HEK293T (cell line): ENCODE results near the gene GNPNAT1.

ENCODE experiments used
- CTCF ChIA-PET: fragments of 350-600 bp; formaldehyde crosslinking; extraction: SDS; loops from one replicate; lab custom pipeline; 2021; ENCODE audit warnings: antibody characterized with exemption, inconsistent platforms; lab: Yijun Ruan, JAX
- POLR2A ChIA-PET: fragments of 350-600 bp; formaldehyde crosslinking; extraction: SDS; loops from one replicate; lab custom pipeline; 2020; ENCODE audit warnings: antibody characterized with exemption, inconsistent platforms; lab: Yijun Ruan, JAX
- DNase-seq: peaks from one replicate; pipeline ENCODE4 v3.0.0; 2012; ENCODE audit warnings: mixed read lengths; ENCODE audit errors: extremely low spot score
- ARNT ChIP-seq: fragments of 450-650 bp; IDR thresholded peaks from 2 replicates; pipeline ENCODE4 v1.6.1; 2017; ENCODE audit warnings: mild to moderate bottlenecking
- BHLHE40 ChIP-seq: fragments of 450-650 bp; IDR thresholded peaks from 2 replicates; pipeline ENCODE4 v1.6.1; 2016; ENCODE audit warnings: mild to moderate bottlenecking, moderate library complexity, borderline replicate concordance
- CTBP1 ChIP-seq: fragments of 450-650 bp; IDR thresholded peaks from 2 replicates; pipeline ENCODE4 v1.6.1; 2016; ENCODE audit warnings: borderline replicate concordance
- ELF4 ChIP-seq: fragments of 450-650 bp; IDR thresholded peaks from 2 replicates; pipeline ENCODE4 v1.6.1; 2017; ENCODE audit warnings: antibody characterized with exemption
- FOXA1 ChIP-seq: fragments of 450-650 bp; IDR thresholded peaks from 2 replicates; pipeline ENCODE4 v1.6.1; 2016; ENCODE audit warnings: mild to moderate bottlenecking
- FOXK2 ChIP-seq: fragments of 450-650 bp; IDR thresholded peaks from 2 replicates; pipeline ENCODE4 v1.6.1; 2016; ENCODE audit warnings: mild to moderate bottlenecking
- FOXM1 ChIP-seq: fragments of 450-650 bp; IDR thresholded peaks from 2 replicates; pipeline ENCODE4 v1.6.1; 2017; ENCODE audit warnings: mild to moderate bottlenecking, borderline replicate concordance
- HDGF ChIP-seq: fragments of 450-650 bp; IDR thresholded peaks from 2 replicates; pipeline ENCODE4 v1.6.1; 2017; ENCODE audit warnings: antibody characterized with exemption, borderline replicate concordance
- L3MBTL2 ChIP-seq: fragments of 450-650 bp; conservative IDR thresholded peaks from 2 replicates; pipeline ENCODE4 v1.6.1; 2016; ENCODE audit warnings: mild to moderate bottlenecking
- LEF1 ChIP-seq: fragments of 450-650 bp; IDR thresholded peaks from 2 replicates; pipeline ENCODE4 v1.6.1; 2017; ENCODE audit warnings: mild to moderate bottlenecking, borderline replicate concordance
- NFRKB ChIP-seq: fragments of 450-650 bp; IDR thresholded peaks from 2 replicates; pipeline ENCODE4 v1.6.1; 2016; ENCODE audit warnings: mild to moderate bottlenecking, moderate library complexity
- PKNOX1 ChIP-seq: fragments of 450-650 bp; IDR thresholded peaks from 2 replicates; pipeline ENCODE4 v1.6.1; 2016
- SP1 ChIP-seq: fragments of 450-650 bp; IDR thresholded peaks from 2 replicates; pipeline ENCODE4 v1.6.1; 2017
- SUZ12 ChIP-seq: fragments of 450-650 bp; IDR thresholded peaks from 2 replicates; pipeline ENCODE4 v1.6.1; 2016; ENCODE audit warnings: mild to moderate bottlenecking
- TARDBP ChIP-seq: fragments of 450-650 bp; IDR thresholded peaks from 2 replicates; pipeline ENCODE4 v1.6.1; 2016
- ZNF384 ChIP-seq: fragments of 450-650 bp; IDR thresholded peaks from 2 replicates; pipeline ENCODE4 v1.6.1; 2016

The GNPNAT1 gene

GRCh38 chr14:52791223-52792096 is at the start of gene GNPNAT1:
Gene GNPNAT1 (minus strand): TSS chr14:52791607. CDS start chr14:52784650, 6,957 bp downstream.
- TF ChIP-seq CTBP1 (peak; percentile 47; the same call in 1 of the 2 replicates), PKNOX1 (peak; percentile 29; the same call in 1 of the 2 replicates), L3MBTL2 (peak; percentile 90), NFRKB (no peak)
- peak; percentile 94 for DNase-seq
- POLR2A ChIA-PET: interaction anchor here (0.8 to 2.3 kb wide), 8 partner anchors 8 to 239 kb away, joined by 3 to 6 read pairs (median 4); partner anchors contain the start of genes ERO1A, GPR137C, STYX and TXNDC16
- CTCF ChIA-PET: interaction anchor here (0.5 kb wide), 1 partner anchor 1772 kb away, joined by 3 read pairs; no protein-coding TSS in a partner anchor

GRCh38 chr14:52840877-52841276 is 49.5 kb upstream of the GNPNAT1 start:
- TF ChIP-seq FOXA1: no peak
- no peak for TF ChIP-seq SUZ12
- no peak for TF ChIP-seq PKNOX1
- no peak for TF ChIP-seq L3MBTL2
- TF ChIP-seq LEF1: no peak
- TF ChIP-seq CTBP1: no peak
- no peak for TF ChIP-seq TARDBP
- TF ChIP-seq ARNT: no peak
- TF ChIP-seq ZNF384: no peak
- no peak for TF ChIP-seq HDGF
- no peak for TF ChIP-seq FOXM1
- no peak for TF ChIP-seq FOXK2
- no peak for TF ChIP-seq ELF4
- no peak for TF ChIP-seq NFRKB
- TF ChIP-seq BHLHE40: no peak
- ChIA-PET POLR2A (no interaction called here), CTCF (interaction anchor here (1.3 kb wide), 1 partner anchor 51 kb away, joined by 7 read pairs; no protein-coding TSS in a partner anchor)
- no peak for DNase-seq

DNA sequence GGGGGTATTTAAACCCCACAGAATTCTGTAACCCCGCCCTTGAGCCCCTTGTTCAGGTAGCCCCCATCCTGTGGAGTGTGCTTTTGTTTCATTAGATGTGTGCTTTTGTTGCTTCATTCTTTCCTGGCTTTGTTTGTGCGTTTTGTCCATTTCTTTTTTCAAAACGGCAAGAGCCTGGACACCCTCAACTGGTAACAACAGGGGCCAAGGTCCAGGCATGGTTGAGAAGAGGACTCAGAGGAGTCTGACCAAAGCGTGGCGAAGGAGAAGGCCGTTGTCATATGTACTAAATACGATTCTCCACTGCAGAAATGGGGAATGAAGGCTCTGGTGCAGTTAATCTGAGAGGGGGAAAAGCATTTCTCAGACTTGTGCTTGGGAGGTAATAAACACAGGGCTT is 46.0 kb upstream of the GNPNAT1 start:
- DNase-seq: no peak
- TF ChIP-seq FOXM1 (no peak), BHLHE40 (no peak), FOXA1 (no peak), FOXK2 (no peak), ARNT (no peak), SP1 (no peak), SUZ12 (no peak), PKNOX1 (no peak), ZNF384 (no peak), ELF4 (no peak), HDGF (no peak), TARDBP (no peak), LEF1 (no peak), NFRKB (no peak), L3MBTL2 (no peak), CTBP1 (no peak)
- CTCF ChIA-PET: no interaction called here
- POLR2A ChIA-PET: no interaction called here

- ChIA-PET POLR2A (no interaction called here), CTCF (interaction anchor here (0.6 kb wide), 1 partner anchor 460 kb away, joined by 5 read pairs; no protein-coding TSS in a partner anchor)
- no peak for TF ChIP-seq BHLHE40
- no peak for TF ChIP-seq FOXM1
- TF ChIP-seq CTBP1: no peak
- no peak for TF ChIP-seq SP1
- TF ChIP-seq LEF1: no peak
- no peak for TF ChIP-seq ELF4
- TF ChIP-seq NFRKB: no peak
- no peak for TF ChIP-seq ZNF384
- no peak for DNase-seq
Measured at GRCh38 chr14:52836063-52836462, 44.7 kb upstream of the GNPNAT1 start.

DNA sequence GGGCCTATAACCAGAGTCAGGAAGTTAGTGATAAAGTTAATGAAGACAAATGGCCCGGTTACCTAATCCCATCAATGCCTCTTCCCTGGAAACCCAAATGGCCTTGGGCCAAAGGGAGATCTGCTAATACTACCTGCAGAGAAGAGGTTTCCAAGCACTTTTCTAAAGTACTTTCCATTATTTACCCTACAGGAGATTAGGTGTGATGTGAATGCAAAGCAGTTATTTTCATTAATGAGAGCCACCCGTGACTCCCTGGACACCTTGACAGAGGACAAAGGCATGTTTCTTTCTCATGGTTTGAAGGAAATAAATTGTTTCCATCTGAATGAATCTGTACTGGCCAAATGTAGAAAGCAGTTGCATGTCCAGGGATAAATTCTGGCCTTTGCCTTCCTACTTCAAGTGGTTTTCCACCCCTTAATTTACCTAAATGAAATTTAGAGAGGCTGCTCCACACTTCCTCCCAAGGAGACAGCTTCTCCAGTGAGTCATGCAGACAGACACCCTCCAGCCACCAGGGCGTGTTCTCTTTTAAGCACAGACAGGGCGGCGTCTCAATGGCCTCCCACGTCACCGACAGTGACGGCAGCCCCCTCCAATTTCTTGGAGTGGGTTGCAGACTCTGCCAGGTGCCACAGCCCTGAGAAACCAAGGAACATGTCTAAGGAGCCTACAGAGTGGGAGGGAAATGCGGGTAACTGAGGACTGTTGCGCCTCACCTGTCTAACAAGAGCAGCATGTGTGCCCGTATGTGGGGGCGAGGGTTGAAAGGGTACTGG is 43.9 kb upstream of the GNPNAT1 start:
- ChIA-PET CTCF (interaction anchor here (0.7 kb wide), 1 partner anchor 1552 kb away, joined by 3 read pairs; no protein-coding TSS in a partner anchor), POLR2A (interaction anchor here (0.6 kb wide), 1 partner anchor 94 kb away, joined by 3 read pairs; no protein-coding TSS in a partner anchor)
- TF ChIP-seq ARNT (no peak), FOXA1 (no peak), PKNOX1 (no peak), BHLHE40 (no peak), L3MBTL2 (no peak), ELF4 (no peak)
- DNase-seq: peak; percentile 50
